GM04503 (cell line): ENCODE data around the gene ASXL3.

Source experiments
- DNase-seq: peaks from one replicate; pipeline ENCODE4 v3.0.0-alpha.2; 2012; ENCODE audit warnings: low read depth

The ASXL3 gene

GRCh38 chr18:33577685-33578517 is at the start of gene ASXL3:
ASXL3 (plus strand) TSS chr18:33578219; CDS start chr18:33578632, 413 bp downstream.
- DNase-seq = no peak

GRCh38 chr18:33532978-33533377 is 45.0 kb upstream of the ASXL3 start:
- no peak for DNase-seq

GRCh38 chr18:33536904-33537303 is 41.1 kb upstream of the ASXL3 start:
- no peak for DNase-seq

GRCh38 chr18:33538418-33539042 is 39.5 kb upstream of the ASXL3 start:
- no peak for DNase-seq

DNA sequence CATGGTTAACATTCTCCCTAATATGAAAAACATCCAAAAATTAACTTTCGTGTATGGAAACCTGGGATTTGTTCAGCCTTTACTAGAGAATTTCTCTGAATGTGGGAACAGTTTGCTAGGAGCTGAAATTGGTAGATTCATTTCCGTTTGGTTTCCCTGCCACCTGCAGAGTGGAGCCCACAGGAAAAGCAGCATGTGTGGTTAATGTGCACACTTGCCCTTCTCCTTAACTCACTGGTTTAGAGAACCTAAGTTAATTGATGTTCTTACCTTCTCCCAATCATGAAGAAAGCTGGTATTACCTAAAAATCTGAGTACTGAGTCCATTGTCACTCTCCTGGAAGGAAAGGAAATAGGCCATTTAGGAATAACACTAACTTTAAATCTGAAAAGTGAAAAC is 37.6 kb upstream of the ASXL3 start:
- no peak for DNase-seq

DNA sequence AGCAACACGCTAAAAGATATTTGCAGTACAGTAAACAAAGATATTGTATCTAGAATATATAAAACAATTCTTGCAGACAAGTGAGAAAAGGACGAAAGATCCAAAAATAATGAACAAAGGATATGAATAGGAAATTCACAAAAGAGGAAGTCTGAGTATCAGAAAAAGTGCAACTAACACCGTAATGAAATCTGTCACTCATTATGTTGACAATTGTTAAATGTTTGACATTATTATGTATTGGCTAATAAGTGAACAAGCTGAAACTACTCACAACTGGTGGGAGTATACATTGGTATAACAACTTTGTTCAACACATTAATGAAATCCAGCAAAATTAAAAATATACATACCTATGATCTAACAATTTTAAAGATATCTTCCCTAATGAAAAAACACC is 36.7 kb upstream of the ASXL3 start:
- DNase-seq = no peak

DNA sequence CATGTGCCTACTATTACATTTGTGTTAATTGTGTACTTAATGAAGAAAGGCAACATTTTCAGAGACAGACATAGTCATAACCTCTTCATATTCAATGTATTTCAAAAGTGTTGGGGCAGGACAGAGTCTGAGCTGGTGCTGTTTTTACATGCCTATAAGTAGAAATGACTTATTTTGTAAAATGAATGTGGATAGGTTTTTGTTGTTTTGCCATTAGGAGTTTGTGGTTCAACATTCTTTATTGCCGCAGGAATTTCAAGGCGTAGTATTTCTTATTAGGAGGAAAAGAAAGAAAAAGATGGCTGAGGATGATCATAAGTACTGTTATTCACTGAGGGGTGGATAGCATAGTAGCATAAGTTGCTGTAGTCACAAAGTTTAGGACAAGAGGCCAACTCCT is 21.2 kb upstream of the ASXL3 start:
- DNase-seq = no peak

GRCh38 chr18:33557706-33558105 is 20.3 kb upstream of the ASXL3 start:
- no peak for DNase-seq

DNA sequence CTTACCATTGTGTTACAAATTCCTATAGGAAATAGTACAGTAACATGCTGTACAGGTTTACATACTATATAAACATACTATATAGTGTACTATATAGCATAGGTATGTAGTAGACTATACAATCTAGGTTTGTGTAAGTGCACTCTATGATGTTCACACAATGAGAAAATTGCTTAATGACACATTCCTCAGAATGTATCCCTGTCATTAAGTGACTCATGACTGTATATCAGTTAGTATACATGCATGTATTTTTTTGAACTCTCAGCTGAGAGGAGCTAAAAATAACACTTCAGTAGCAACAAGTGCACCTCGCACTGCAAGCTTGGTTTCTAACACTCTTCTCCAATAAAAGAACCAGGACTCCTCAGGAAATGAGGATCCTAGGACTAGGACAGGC is 19.5 kb upstream of the ASXL3 start:
- DNase-seq = no peak

GRCh38 chr18:33560686-33561370 is 17.2 kb upstream of the ASXL3 start:
- no peak for DNase-seq

- DNase-seq = no peak
Observed at GRCh38 chr18:33562741-33563140, 15.3 kb upstream of the ASXL3 start.

DNA sequence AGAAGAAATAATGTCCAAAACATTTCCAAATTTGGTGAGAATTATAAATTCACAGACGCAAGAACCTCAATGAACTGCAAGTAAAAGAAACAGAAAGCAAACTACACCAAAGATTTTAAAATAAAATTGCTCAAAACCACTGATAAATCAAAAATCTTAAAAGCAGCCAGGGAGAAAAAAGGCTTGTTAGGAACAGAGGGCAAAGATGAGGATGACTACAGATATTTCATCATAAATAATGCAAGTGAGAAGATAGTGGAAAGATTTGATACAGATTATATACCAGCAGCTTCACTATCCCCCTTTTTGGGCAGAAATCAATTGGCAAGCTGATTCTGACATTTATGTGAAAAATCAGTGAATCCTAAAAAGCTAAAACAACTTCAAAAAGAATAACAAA is 10.3 kb upstream of the ASXL3 start:
- no peak for DNase-seq

DNA sequence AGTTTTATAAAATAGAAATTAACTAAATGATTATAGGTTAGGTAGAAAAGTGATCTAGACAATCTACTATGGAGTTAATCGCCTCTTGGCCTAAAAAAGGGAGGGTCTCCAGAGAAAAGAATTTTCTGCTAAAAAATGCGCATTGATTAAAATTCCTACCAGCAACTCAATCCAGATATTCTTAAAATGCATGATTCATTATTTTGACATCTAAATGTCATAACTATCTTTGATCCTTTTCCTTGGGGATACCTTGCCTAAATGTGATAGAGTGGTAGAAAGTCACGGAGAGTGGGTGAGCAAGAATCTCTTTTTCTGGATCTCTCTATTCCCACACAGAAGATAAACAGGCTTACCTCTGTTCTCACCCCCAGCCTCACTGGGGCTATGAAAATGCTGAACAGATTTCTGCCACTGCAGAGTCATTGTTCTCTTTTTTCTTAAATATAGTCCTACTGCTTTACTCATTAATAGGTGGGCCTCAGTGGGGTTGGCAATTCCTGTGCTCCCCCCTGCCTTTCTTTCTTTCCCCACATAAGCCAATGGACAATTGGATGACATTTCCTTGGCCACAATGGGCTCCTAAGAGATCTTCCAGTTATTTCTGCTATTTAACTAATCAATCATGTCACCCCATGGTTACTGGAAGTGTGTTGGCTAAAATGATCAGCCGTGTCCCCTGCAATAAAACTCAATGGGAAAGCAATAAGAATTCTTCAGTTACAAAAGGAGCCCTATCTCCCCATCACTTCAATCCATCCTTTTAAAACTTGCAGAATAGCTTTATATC is 5.8 kb upstream of the ASXL3 start:
- no peak for DNase-seq

DNA sequence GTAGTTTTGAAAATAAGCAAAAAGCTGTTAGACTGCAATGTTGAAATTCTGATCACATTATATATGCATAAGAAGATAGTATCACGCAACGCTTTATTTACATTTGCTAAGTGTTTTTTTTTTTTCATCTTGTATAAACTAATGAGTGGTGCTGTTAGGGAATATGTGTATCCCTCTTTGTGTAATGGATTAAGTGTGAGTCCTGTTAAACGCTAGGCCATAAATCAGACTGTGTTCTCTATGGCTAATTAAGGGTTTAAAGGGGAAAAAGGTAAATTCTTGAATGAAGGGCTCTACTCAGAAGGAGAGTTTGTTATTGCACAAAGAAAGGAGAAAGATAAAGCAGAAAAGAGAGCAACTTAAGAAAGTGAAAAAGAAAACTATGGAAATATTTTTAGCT is 4.8 kb upstream of the ASXL3 start:
- no peak for DNase-seq

- no peak for DNase-seq
Observed at GRCh38 chr18:33575451-33575850, 2.6 kb upstream of the ASXL3 start.

DNA sequence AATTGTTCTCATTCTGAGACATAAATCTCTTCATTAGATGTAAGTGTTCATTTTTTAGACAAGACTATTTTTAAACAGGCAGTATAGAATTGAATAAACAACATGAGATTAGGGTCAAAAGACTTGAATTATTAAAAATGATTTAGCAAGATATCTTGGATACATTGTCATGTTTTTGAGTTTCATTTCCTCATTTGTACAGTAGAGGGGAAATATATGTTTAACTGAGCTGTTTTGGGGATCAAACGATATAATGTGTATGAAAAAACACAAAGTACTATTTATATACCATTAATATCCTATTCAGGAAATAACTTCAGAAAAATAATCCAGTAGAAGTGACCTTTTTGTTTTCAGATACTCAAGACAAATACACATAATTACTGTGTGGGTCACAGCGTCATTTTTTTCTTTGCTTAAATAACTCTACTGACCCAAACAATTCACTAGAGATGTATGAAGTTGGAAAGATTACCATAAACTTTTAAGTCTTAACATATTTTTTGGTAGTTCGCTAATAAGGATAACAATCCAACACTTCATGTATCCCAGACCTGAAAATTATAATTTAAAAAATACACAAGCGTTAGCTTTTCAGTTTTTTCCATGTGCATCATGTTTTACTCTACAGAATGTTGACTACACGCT is 896 bp upstream of the ASXL3 start:
- no peak for DNase-seq

- no peak for DNase-seq
Observed at GRCh38 chr18:33578518-33579348, 714 bp downstream of the ASXL3 start.

DNA sequence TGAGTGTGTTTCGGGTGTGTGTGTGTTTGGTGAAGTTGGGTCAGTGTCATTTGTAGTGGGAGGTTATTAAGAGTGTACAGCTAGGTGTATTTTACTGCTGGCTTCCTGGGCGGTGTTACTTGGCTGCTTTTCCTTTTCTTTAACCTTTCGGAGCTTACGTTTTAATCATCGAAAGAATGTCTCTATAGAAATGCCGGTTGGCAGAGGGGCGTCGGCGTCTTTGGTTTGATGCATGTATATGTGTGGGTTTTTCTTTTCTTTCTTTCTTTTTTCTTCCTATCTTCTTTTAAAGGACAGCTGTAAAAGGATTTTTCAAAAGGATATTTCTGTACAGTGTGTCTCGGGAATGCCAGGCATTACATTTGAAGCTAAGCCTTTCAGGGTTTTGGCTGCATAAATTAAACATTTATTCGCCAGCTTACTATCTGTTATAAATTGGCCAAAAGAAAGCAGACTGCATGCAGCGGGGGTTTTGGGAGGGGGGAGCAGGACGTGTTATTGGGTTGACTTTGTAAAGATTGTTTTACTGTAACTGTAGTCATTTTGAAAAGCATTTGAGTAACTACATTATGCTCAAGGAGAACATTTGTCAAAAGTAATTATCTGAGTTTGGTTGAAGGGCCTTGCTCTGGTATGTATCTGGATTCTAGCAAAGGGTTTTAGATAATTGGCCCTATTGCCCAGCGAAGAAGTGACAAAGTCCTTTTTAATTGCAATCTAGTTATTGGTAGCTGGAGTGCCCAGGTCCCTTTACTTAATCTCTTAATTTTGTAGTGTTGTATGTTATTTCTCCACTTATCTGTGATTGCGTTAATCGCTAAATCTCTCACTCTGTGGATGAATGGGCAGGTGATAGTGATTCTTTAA is 1.6 kb downstream of the ASXL3 start:
- DNase-seq = no peak

- no peak for DNase-seq
Observed at GRCh38 chr18:33580546-33580945, 2.5 kb downstream of the ASXL3 start.

GRCh38 chr18:33581856-33582255 is 3.8 kb downstream of the ASXL3 start:
- DNase-seq = no peak
